B cell (primary cell): Measurements from ENCODE around the gene TMEM238. TPM values are rescaled to one million over a fixed set of nuclear protein-coding genes. Genes with fewer than 3 reads are reported as not detected.

Source experiments
- ATAC-seq: fragments of 200-7000 bp; cut with Tn5 transposase; one replicate; pipeline ENCODE4 v1.10.0; 2021; ENCODE audit warnings: low read depth, mild to moderate bottlenecking, moderate number of reproducible peaks, moderate library complexity
- CTCF ChIA-PET: fragments of 350-600 bp; sonication (Branson Sonifier 250); formaldehyde crosslinking; loops from one replicate; lab custom pipeline; 2021; ENCODE audit warnings: antibody characterized with exemption, inconsistent platforms; lab: Charles Lee
- POLR2A ChIA-PET: fragments of 350-600 bp; sonication (Branson Sonifier 250); formaldehyde crosslinking; loops from one replicate; lab custom pipeline; 2021; ENCODE audit warnings: antibody characterized with exemption; lab: Charles Lee
- DNase-seq: peaks from one replicate; pipeline ENCODE4 v3.0.0; 2013
- H2AFZ ChIP-seq: 2 replicates; pipeline ENCODE4 v1.6.1; 2012; ENCODE audit warnings: mild to moderate bottlenecking, low read depth, low read length; ENCODE audit not compliant: insufficient read depth, poor library complexity, severe bottlenecking
- H3K27ac ChIP-seq, 2 donors: 1 replicate in 1 of 2; 2 replicates in 1 of 2; pipeline ENCODE4 v1.5.1; 2012 to 2013; ENCODE audit warnings: low read length in 2 of 2, mild to moderate bottlenecking in 2 of 2, moderate library complexity in 1 of 2
- H3K27me3 ChIP-seq, 4 experiments: fragments of 200-600 bp in 1 of 4; sonication (generic) in 1 of 4; replicated peaks in 1 of 4; 1 replicate in 2 of 4; 2 replicates in 2 of 4; pipeline versions ENCODE4 v1.6.1 to v1.7.0; 2013 to 2016; ENCODE audit warnings: low read length in 3 of 4, mild to moderate bottlenecking in 2 of 4, mixed read lengths in 1 of 4, moderate library complexity in 1 of 4; ENCODE audit not compliant: insufficient read depth in 4 of 4, control insufficient read depth in 3 of 4; ENCODE audit errors: control extremely low read depth in 1 of 4
- H3K36me3 ChIP-seq, 2 experiments: replicated peaks in 1 of 2; 1 replicate in 1 of 2; 2 replicates in 1 of 2; pipeline versions ENCODE4 v1.6.1 to v1.7.1; 2013; ENCODE audit warnings: low read length in 1 of 2; ENCODE audit not compliant: insufficient read depth in 2 of 2, control insufficient read depth in 1 of 2; ENCODE audit errors: control extremely low read depth in 1 of 2, extremely low read depth in 1 of 2
- H3K4me1 ChIP-seq, 2 donors: fragments of 200-600 bp in 1 of 2; sonication (generic) in 1 of 2; 1 replicate in 1 of 2; 2 replicates in 1 of 2; pipeline versions ENCODE4 v1.5.1 to v1.6.1; 2013 to 2017; ENCODE audit warnings: low read length in 2 of 2; ENCODE audit not compliant: control insufficient read depth in 2 of 2, insufficient read depth in 2 of 2
- H3K4me2 ChIP-seq: replicated peaks from 2 replicates; pipeline ENCODE3; 2012; ENCODE audit warnings: mild to moderate bottlenecking, low read depth, low read length; ENCODE audit not compliant: poor library complexity, severe bottlenecking
- H3K4me3 ChIP-seq, 5 experiments: fragments of 200-600 bp in 1 of 5; sonication (generic) in 1 of 5; 1 replicate in 3 of 5; 2 replicates in 2 of 5; pipeline versions ENCODE4 v1.5.1 to v1.7.0; 2011 to 2016; ENCODE audit warnings: low read length in 4 of 5, mild to moderate bottlenecking in 4 of 5, low read depth in 2 of 5, control low read depth in 1 of 5, moderate library complexity in 1 of 5; ENCODE audit not compliant: insufficient read depth in 1 of 5; ENCODE audit errors: control extremely low read depth in 1 of 5, extremely low read depth in 1 of 5
- H3K79me2 ChIP-seq: fragments of 200-600 bp; sonication (generic); one replicate; pipeline ENCODE4 v1.6.0; 2016; ENCODE audit warnings: low read length; ENCODE audit not compliant: control insufficient read depth, insufficient read depth
- H3K9ac ChIP-seq: fragments of 200-600 bp; sonication (generic); 2 replicates; pipeline ENCODE4 v1.6.1; 2017; ENCODE audit warnings: mild to moderate bottlenecking, low read length, moderate library complexity
- H3K9me3 ChIP-seq, 3 donors: one replicate each; pipeline versions ENCODE4 v1.6.1 to v1.7.1; 2013; ENCODE audit warnings: low read length in 2 of 3; ENCODE audit not compliant: control insufficient read depth in 2 of 3, insufficient read depth in 1 of 3; ENCODE audit errors: control extremely low read depth in 1 of 3
- H4K20me1 ChIP-seq: 2 replicates; pipeline ENCODE4 v1.6.0; 2012; ENCODE audit warnings: mild to moderate bottlenecking, low read length; ENCODE audit not compliant: insufficient read depth, control insufficient read depth, poor library complexity, severe bottlenecking
- H3K27ac Mint-ChIP-seq: one replicate; pipeline ENCODE4 v1.8.0; 2021; ENCODE audit warnings: mixed read lengths
- H3K27me3 Mint-ChIP-seq: one replicate; pipeline ENCODE4 v1.8.0; 2021; ENCODE audit warnings: mixed read lengths
- H3K4me1 Mint-ChIP-seq: one replicate; pipeline ENCODE4 v1.8.0; 2021; ENCODE audit warnings: mixed read lengths
- H3K4me3 Mint-ChIP-seq: one replicate; pipeline ENCODE4 v1.8.0; 2021; ENCODE audit warnings: mixed read lengths
- H3K9me3 Mint-ChIP-seq: one replicate; pipeline ENCODE4 v1.8.0; 2022; ENCODE audit warnings: mixed read lengths; ENCODE audit not compliant: insufficient read depth
- CTCF ChIP-seq: fragments of 200-600 bp; IDR thresholded peaks from one replicate; pipeline ENCODE4 v1.8.0; 2022; ENCODE audit warnings: antibody characterized with exemption, mild to moderate bottlenecking
- EZH2 ChIP-seq: IDR thresholded peaks from 2 replicates; pipeline ENCODE4 v1.6.1; 2012; ENCODE audit warnings: borderline replicate concordance, low read depth, mild to moderate bottlenecking, moderate library complexity, low read length; ENCODE audit not compliant: insufficient read depth, poor library complexity, severe bottlenecking
- WGBS: methylation state at CpG from one replicate; pipeline ENCODE4 v1.1.5; 2013; ENCODE audit warnings: missing lambda C conversion rate; ENCODE audit not compliant: insufficient coverage; 5-methylcytosine and 5-hydroxymethylcytosine counted together
- intact Hi-C: fragments of 100-400 bp; cut with micrococcal nuclease; formaldehyde crosslinking; loops from one replicate; pipeline ENCODE4 v1.10.0; 2022
- polyA plus RNA-seq: library from polyadenylated mRNA; depleted of rRNA; stranded (reverse); fragments of >200 nt; gene quantifications from 2 replicates; pipeline ENCODE4 v1.2.3, GENCODE V29; 2012
- total RNA-seq, 2 donors: library from RNA; stranded (reverse); fragments of 120-200 nt in 1 of 2; gene quantifications; 1 replicate in 1 of 2; 2 replicates in 1 of 2; pipeline versions ENCODE4 v1.2.3 to v1.2.4, GENCODE V29; 2013 to 2022

TMEM238 gene
- total and polyA plus RNA-seq, 2 donors (not counting 1 experiment from before 2014, with no cell fraction given), result 0.76 to 4.7 TPM

GRCh38 chr19:55391702-55392615 lies 7.9 kb upstream of the TMEM238 start:
- ChIA-PET POLR2A (interaction anchor here (0.7 kb wide), 1 partner anchor 100 kb away, joined by 3 read pairs; no protein-coding TSS in a partner anchor), CTCF (interaction anchor here (1.1 kb wide), 1 partner anchor 8 kb away, joined by 3 read pairs; the partner anchor contains the start of gene TMEM238)
- no peak overlapping the region for H3K27ac Mint-ChIP-seq
- Histone ChIP-seq H3K4me3 (no peak overlapping the region), H4K20me1 (peaks cover 53% of the 10 kb centered on the region), H3K4me2 (no peak overlapping the region), H3K9ac (no peak overlapping the region), H3K36me3 (peaks cover 3 to 45% of the 10 kb centered on the region in 2 experiments), H2AFZ (no peak overlapping the region), H3K27ac (no peak overlapping the region), H3K27me3 (no peaks in the 10 kb centered on the region), H3K4me1 (peaks cover 20 to 26% of the 10 kb centered on the region in 2 donors), H3K9me3 (no peaks in the 10 kb centered on the region), H3K79me2 (peaks cover 23% of the 10 kb centered on the region)
- ATAC-seq, result no peak
- TF ChIP-seq EZH2 (no peak), CTCF (no peak)
- H3K27me3 Mint-ChIP-seq, result no peaks in the 10 kb centered on the region
- DNase-seq, result no peak
- H3K4me1 Mint-ChIP-seq, result peaks cover 34% of the 10 kb centered on the region
- no peaks in the 10 kb centered on the region for H3K9me3 Mint-ChIP-seq
- intact Hi-C loops, result no loop called here
- 86% methylated on average over 16 of the region's 18 CpGs for WGBS
- H3K4me3 Mint-ChIP-seq, result no peak overlapping the region

GRCh38 chr19:55391191-55391670 lies 7.1 kb upstream of the TMEM238 start:
- CTCF ChIA-PET, result no interaction called here

More at GRCh38 chr19:55391191-55391670, 7.1 kb upstream of the TMEM238 start:
- Mint-ChIP-seq H3K4me3 (no peak overlapping the region), H3K27ac (no peak overlapping the region), H3K9me3 (no peaks in the 10 kb centered on the region), H3K4me1 (peaks cover 40% of the 10 kb centered on the region), H3K27me3 (no peaks in the 10 kb centered on the region)
- Histone ChIP-seq H3K9me3 (no peaks in the 10 kb centered on the region), H3K4me3 (no peak overlapping the region), H3K4me1 (peaks cover 24 to 33% of the 10 kb centered on the region in 2 donors), H4K20me1 (peaks cover 61% of the 10 kb centered on the region), H2AFZ (no peak overlapping the region), H3K79me2 (peaks cover 31% of the 10 kb centered on the region), H3K9ac (no peak overlapping the region), H3K4me2 (no peak overlapping the region), H3K36me3 (peaks cover 3 to 48% of the 10 kb centered on the region in 2 experiments), H3K27ac (no peak overlapping the region), H3K27me3 (no peaks in the 10 kb centered on the region)
- 91% methylated on average over 12 of the region's 12 CpGs for WGBS
- ATAC-seq (no peak), DNase-seq (no peak)
- POLR2A ChIA-PET, result no interaction called here
- TF ChIP-seq CTCF (no peak), EZH2 (no peak)
- intact Hi-C loops, result no loop called here
